Superior temporal gyrus (tissue), 1 donor: Measurements from ENCODE around the gene SNTB2.
"Not testable (repeated sequence)": the region's sequence is repeated elsewhere in the genome, so short reads cannot be mapped to it uniquely, and the experiment has no call there.

Experiments
- DNase-seq: peaks from one replicate; pipeline ENCODE4 v3.0.0-alpha.2; 2016; ENCODE audit errors: extremely low spot score

The SNTB2 gene

DNA sequence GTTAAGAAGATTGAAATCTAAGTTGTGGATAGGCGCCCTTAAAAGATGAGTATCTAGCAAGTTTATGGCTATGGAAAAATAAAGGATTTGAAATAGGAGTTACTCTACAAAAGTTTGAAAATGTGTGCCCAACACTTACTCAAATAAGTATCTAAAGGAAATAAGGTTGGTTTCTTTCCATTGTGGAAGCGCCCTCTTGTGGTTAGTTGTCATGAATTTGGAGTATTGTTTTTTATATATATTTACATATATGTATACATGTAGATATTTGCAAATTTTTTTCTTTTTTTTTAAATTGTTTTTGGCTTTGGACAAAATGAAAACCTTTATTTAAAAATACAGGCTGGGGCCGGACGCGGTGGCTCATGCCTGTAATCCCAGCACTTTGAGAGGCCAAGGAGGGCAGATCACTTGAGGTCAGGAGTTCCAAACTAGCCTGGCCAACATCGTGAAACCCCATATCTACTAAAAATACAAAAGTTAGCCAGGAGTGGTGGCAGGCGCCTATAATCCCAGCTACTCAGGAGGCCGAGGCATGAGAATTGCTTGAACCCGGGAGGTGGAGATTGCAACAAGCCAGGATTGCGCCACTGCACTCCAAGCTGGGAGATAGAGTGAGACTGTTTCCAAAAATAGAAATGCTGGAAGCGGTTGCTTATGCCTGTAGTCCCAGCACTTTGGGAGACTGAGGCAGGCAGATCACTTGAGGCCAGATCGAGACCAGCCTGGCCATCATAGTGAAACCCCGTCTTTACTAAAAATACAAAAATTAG, 100.2 kb downstream of the SNTB2 start:
- peak; percentile 90 for DNase-seq

DNA sequence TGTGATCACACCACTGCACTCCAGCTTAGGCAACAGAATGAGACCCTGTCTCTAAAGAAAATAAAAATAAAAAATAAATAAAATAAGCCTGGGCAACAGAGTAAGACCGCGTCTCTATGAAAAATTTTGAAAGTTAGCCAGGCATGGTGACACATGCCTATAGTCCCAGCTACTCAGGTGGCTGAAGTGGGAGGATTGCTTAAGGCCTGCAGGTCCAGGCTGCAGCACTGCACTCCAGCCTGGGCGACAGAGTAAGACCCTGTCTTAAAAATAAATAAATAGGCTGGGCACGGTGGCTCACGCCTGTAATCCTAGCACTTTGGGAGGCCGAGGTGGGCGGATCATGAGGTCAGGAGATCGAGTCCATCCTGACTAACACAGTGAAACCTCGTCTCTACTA, 104.7 kb downstream of the SNTB2 start:
- DNase-seq = not testable (repeated sequence)

DNA sequence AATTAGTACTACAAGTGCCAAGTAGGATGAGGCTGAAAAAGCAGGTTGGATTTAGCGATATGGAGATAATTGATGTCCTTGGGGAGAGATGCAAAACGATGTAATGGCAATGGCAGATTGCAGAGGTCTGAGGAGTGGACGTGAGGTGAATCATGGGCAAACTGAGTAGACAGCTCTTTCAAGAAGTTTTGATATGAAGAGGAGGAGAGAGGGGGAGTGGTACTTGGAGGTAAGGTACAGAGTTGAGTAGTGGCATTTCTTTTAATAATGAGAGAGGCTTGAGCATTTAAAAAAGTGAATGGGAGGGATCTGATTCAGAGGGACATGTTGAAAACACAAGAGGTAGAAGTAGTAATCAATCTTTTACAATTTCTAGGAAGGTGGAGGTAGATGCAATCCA, 106.4 kb downstream of the SNTB2 start:
- peak; percentile 2 for DNase-seq

DNA sequence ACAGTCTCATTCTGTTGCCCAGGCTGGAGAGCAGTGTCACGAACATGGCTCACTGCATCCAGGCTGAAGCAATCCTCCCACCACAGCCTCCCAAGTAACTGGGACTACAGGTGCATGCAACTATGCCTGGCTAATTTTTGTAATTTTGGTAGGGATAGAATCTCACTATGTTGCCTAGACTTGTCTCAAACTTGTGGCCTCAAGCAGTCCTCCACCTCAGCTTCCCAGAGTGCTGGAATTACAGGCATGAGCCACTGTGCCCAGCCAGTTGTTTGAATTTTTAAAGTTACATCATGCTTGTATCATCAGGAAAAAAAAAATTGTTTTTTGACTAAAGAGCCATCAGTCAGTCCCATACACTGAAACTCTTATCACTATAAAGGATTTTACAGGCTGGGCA, 107.1 kb downstream of the SNTB2 start:
- DNase-seq = no peak

DNA sequence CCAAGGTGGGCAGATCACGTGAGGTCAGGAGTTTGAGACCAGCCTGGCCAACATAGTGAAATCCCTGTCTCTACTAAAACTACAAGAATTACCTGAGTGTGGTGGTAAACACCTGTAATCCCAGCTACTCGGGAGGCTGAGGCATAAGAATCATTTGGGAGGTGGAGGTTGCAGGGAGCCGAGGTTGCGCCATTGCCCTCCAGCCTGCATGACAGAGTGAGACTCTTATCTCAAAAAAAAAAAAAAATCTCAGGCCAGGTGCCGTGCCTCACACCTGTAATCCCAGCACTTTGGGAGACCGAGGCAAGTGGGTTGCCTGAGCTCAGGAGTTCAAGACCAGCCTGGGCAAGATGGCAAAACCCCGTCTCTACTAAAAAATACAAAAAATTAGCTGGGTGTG, 109.8 kb downstream of the SNTB2 start:
- DNase-seq = not testable (repeated sequence)

DNA sequence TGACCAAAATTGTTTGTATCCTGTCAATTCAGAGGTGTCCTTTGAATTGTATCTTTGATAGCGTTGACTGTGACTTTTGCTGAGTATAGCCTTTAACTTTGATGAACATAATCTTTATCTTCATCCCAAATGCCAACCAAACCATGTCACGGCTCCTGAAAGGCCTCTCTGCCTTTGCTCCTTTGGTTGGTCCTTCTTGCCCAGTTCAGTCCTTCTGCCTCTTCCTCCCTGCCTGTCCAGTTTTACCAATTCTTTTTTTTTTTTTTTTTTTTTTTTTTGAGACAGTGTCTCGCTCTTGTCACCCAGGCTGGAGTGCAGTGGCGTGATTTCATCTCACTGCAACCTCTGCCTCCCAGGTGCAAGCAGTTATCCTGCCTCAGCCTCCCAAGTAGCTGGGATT, 111.3 kb downstream of the SNTB2 start:
- DNase-seq = no peak

DNA sequence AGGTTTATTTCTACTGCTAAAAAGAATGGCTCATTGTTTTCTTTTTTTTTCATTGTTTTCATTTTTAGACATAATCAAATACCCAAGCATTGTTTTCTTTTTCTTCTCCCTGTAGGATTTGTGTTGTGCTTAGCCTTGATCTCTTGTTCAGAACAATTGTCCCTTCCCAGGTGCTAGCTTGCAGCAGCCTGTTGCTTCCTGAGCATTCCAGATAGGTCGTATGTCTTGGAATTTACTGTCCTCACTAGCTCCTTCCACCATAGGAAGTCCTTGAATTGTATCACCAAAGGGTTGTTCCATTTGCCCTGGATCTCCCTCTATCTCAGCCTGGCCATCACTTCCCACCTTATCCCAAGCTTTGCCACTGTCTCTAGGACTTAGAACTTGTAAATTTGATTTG, 114.2 kb downstream of the SNTB2 start:
- DNase-seq = no peak

DNA sequence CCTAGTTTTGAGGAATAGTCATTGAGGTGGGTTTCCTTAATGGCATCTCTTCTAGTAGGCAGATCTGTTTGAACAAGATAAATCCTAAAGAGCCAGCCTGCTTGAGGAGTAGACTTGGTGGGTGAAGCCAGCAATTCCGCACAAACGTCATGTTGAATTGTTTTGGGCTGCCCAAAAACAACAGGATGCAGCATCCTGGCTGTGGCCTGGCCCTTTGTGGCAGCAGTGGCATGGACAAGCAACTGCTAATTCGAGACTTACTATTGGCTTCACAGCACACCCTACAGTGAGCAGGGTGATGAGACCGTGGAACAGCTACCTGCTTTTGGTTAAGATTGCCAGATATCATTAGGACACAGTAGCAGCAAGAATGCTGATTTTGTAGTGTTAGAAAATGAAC, 114.9 kb downstream of the SNTB2 start:
- peak; percentile 3 for DNase-seq

DNA sequence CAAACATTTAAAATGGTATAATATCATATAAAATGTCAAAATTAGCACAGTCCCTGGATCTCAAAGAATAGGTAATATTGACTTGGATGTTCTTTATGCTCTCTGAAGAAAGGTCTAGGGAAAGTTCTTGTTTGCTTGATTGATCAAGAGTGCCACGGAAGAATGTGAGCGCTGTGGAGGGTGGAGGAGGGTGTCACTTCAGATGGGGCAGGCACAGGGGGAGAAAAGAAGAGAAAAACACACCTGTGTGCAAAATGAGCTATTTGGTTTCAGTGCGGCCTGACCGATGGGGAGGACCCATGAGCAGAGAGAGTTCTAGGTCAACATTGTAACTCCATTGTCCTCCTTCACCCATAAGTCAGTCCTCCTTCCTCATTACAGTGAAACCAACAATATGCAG, 115.3 kb downstream of the SNTB2 start:
- no peak for DNase-seq

DNA sequence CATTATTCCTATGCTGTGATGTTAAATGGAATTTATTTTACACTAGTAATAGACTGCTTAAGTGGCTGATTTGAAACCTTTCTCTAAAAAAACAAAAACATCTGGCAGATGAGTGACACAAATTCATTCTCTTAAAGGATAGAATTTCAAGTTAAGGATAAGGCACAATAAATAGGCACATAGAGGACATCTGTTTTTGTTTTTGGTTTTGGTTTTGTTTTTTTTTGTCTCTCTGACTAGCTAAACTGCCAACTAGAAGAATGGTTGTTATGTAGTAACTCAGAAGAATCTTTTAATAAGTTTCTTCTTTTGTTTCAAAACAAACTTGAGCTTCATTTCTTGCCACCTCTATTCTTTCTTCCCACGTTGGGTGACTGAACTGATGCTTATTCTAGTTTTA, 119.1 kb downstream of the SNTB2 start:
- DNase-seq = no peak

DNA sequence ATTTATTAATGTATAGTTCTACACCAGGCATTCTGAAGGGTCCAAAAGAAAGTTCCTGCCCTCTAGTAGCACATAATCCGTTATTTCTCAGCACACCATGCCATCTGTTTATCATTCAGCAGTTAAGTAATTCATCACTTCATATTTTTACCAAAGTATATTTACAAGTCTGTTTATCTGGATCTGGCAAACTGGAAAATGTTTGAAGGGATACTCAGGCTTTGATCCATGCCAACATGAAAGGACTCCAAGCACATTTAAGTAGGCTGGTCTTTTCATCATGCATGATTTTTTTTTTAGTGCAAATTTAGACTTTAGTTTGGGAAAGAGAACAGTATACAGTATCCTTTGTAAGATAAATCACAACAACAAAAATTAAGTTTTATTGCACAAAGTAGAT, 120.1 kb downstream of the SNTB2 start:
- no peak for DNase-seq

DNA sequence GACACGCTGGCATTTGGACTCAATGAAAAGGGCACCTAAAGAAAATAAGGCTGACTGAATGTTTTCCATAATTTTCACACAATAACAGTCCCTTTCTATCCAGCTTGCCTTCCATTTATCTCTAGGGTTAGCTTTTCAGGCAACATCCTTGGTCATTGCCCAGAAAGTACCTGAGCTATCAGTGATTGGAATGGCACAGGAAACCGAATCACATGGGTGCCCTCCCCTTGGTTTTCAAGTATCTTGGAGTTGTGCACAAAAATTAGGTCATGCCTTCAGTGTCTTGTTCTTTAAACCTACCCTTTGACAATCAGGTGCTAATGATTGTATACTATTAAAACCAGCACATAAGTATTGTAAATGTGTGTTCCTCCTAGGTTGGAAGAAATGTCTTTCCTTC, 120.9 kb downstream of the SNTB2 start:
- DNase-seq = no peak

DNA sequence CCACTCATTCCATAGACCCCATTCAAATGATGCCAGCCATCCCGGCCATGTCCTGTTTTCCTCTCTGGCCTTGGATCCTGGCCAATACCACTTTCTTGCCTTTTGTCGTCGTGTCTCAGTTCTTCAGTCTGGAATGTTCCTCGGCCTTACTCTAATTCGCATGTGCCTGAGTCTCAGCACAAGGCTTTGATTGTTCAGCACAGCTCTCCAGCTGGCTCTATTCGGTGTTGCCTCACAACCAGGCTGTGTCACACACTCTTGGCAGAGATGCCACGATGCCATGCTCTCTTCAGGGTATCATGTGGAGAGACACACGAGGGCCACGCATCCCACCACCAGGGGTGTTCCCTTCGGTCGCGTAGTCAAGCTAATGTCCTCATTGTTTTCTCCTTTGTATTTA, 122.4 kb downstream of the SNTB2 start:
- peak; percentile 70 for DNase-seq

DNA sequence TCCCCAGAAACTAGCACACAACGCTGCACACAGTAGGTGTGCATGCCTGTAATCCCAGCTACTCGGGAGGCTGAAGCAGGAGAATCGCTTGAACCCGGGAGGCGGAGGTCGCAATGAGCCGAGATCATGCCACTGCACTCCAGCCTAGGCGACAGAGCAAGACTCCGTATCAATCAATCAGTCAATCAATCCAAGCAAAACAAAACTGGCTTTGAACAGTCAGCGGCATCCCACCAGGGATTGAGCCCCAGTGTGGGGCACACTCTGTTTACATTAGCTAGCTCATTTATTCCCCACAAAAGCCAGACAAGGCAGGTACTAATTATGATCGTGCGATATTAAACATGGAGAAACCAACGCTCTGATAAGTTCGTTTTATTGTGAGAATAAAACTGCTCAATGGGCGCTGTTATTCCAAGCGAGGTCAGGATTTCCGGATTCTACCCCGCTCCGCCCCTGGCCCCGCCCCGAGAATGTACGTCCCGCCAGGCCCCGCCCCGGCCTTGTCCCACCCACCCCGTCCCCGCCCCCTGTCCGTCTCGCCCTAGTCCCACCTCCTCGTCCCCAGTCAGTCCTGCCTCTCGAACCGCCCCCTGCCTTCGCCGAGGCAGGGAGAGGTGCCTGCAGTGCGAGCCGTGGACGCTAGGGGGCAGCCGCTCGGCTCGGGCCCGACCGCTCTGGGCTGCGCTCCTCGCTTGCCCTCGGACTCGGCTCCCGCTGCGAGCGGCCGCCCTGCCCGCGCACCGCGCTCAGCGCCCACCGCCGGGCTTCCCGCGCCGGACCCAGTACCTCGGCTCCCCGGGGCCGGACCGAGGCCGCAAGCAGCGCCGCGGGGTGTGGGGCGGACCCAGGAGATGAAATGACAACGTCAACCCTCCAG, 123.9 kb downstream of the SNTB2 start, which contains the start of gene VPS4A:
Gene VPS4A, plus strand, starts transcription at position 698 of the 880 bp plus-strand sequence. Its CDS starts 162 bp downstream, at position 860.
- peak; percentile 96 for DNase-seq

DNA sequence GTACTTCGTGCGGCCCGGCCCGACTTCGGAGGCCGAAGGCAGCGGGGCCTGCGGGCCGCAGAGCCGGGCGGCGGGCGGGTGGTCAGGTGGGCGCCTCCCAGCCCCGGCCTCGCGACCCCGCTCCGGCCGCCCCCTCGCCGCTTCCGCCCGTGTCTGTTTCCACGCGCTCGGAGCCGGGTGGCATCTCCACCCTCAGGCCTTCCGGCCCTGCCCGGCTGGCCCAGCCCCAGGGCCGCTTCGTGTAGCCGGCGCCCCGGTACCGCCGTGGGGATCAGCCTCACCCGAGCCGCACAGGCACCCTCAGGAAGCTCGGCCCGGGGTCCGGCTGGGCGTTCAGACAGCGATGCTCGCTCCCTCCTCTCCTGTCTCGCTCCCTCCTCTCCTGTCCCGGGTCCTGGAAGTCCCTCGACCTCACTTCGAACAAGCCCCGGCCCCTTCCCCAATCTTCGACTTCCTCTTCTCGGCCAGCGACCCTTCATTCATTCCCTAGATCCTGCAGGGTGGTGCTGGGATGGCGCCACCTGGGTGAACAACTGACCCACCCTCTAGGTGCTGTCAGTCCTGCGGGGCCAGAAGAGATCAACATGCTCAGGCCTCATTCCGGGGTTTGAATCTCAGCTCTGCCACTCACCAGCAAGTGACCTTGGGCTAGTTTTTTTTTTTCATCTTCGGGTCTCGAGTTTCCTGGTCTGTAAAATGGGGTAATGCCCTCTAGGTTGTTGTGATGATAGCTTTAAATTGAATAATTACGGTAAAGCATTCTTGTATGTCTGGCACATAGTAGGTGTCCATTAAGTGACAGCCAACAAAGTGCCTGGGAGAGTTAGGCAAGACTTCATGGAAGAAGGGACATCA, 124.8 kb downstream of the SNTB2 start:
- DNase-seq = no peak

DNA sequence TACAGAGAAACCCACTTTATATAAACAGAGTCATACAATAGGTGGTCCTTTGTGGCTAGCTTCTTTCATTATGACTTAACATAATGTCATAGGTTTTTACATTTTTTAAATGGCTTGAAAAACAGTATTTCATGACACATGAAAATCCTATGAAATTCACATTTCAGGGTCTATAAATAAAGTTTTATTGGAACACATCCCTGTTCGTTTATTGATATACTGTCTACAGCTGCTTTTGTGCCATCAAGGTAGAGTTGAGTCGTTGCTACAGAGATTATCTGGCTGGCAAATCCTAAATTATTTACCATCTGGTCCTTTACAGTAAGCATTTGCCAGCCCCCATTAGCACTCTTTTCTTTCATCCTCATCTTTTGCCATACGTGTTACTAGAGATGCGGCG, 126.5 kb downstream of the SNTB2 start:
- no peak for DNase-seq

DNA sequence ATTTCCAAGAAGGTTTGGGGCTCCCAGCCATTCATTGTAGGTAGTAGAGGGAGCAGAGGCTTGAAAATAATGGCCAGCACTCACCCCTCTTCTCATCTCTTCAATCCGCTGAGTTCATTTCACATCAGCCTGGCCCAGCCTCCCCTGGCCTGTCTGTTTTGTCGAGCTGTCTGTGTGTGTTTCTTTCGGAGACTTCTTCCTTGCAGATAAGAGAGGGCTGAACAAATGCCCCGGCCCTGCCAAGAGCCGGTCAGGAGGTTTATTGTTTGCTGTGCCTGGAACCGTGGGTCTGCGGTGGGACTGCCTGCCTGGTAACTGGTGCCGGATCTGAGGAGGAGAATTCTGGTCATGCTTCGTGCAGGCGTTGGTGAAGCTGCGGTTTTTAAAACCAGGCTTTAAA, 127.6 kb downstream of the SNTB2 start:
- DNase-seq = no peak

DNA sequence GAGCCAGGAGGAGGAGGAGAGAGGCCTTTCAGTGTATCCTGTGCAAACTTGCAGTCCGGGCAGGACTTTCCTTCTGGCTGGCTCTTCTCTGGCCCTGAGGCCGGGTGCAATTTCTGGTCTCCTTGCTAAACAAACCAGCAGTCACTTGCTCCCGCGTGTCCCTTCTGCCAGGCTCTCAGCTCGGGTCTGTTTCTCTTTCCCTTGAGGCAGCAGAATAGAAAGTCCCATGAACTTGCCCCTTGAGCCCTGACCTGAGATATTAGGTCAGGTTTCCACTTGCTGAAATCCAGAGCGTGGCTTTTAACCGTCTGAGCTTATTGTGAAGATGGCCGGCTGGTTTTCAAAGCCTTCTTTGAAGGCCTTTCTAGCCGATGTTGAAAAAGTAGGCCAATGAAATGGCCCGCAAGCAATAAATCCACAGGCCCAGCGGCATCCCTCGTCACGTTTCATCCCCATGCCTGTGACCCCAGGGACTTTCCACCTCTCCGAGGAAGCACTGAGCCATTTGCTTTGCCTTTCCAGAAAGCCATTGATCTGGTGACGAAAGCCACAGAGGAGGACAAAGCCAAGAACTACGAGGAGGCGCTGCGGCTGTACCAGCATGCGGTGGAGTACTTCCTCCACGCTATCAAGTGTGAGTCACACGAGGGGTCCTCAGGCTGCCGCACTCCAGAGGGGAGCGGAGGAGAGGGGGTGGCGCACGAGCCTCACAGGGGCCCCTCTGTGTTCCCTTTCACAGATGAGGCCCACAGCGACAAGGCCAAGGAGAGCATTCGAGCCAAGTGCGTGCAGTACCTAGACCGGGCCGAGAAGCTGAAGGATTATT, 128.7 kb downstream of the SNTB2 start:
- DNase-seq = no peak

DNA sequence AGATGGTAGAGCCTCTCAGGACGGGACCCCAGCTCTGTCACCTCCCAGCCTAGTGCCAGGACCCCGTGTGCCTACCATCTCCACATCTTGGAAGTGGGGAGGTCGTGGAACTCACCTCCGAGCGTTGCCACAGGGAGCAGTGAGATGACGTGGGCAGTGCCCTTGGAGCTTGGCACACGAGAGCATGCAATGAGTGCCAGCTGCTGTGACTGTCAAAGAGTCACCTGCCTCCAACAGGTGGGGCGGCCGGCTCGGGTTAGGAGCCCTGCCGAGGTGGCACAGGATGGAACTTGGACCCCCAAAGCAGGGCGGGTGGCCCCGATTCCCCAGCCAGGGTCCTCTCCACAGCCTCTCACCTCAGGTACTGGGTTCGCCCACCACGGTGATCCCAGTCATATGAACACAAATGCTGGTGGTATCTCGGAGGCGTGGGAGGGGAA, 129.7 kb downstream of the SNTB2 start:
- no peak for DNase-seq

DNA sequence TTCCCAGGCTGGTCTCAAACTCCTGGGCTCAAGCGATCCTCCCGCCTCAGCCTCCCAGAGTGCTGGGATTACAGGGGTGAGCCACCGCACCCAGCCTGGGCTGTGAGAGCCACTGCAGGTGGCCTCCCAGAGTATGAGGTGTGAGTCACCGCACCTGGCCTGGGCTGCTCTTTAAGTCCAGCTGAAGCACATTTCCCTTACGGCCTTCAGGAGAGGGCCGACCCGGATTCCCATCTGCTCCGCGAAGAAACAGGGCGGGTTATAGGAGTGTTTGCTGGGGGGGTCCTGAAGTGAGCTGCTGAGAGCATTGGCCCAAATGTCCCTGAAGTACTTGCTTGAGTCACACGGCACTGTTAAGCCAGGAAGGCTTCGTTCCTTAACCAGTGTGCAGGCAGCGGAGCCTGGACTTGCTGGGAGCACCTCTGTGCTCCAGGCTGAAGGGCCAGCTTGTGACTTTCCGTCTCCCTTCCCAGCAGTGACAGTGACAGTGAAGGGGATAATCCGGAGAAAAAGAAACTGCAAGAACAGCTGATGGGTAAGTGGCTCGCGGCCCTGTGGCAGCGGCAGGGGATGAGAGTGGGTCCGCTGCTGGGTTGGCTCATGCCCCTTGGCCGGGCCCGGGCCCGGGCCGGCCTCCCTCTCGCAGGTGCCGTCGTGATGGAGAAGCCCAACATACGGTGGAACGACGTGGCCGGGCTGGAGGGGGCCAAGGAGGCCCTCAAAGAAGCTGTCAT, 131.4 kb downstream of the SNTB2 start:
- no peak for DNase-seq
